ENCODE data around the gene CLNK.
A peak's percentile ranks its signal among the peaks of the same experiment; 100 is the strongest.

The CLNK gene

DNA sequence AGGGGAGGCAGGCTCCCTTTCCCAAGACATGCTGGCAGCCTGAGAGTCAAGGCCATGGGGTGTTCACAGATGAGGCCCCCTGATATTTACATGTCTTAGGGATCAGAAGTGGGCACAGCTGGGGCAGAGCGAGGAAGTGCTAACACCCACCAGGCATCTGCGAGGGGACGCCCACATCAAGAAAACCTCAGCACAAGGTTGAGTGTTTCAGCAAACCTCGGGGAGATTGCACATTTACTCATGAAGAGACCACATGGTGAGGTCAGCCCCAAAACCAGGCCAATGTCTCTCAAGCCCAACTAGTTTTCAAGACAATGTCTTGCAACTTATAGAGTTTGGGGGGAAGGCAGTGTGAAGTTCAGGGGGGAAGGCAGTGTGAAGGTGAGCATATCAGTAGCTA, 55.2 kb downstream of the CLNK start:
- no peak for TF ChIP-seq ZFX (IDR thresholded peaks at IDR 0.05; ENCODE audit: borderline replicate concordance)
- no peak for TF ChIP-seq CTCF (IDR thresholded peaks at IDR 0.05)
- H3K27ac ChIP-seq, result no peak overlapping the region

GRCh38 chr4:10625131-10625530, 59.4 kb downstream of the CLNK start:
- H3K27ac ChIP-seq, result no peak overlapping the region
- TF ChIP-seq ZFX (IDR thresholded peaks at IDR 0.05; ENCODE audit: borderline replicate concordance) (no peak), CTCF (IDR thresholded peaks at IDR 0.05) (no peak)

GRCh38 chr4:10623862-10624261, 60.7 kb downstream of the CLNK start:
- no peak overlapping the region for H3K27ac ChIP-seq
- no peak for TF ChIP-seq CTCF (IDR thresholded peaks at IDR 0.05)
- TF ChIP-seq ZFX (IDR thresholded peaks at IDR 0.05; ENCODE audit: borderline replicate concordance), result no peak

DNA sequence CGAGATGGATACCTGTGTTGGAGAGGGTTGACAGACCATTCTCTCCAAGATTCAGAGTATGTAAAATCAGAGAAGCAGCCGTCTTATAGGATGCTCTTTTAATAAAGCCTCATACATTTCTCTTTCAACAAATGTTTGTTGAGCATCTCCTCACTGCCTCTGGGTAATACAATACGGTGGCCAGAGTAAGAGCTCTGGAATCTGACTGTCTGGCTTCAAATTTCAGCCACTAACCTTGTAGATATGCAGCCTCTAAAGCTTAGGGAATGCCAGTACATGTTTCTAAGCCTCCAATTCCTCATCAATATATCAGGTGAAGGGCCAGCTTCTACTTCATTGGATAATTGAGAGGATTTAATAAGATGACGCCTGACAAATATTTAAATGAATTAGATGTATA, 61.3 kb downstream of the CLNK start:
- no peak for TF ChIP-seq ZFX (IDR thresholded peaks at IDR 0.05; ENCODE audit: borderline replicate concordance)
- no peak for TF ChIP-seq CTCF (IDR thresholded peaks at IDR 0.05)
- no peak overlapping the region for H3K27ac ChIP-seq

GRCh38 chr4:10622728-10623127, 61.8 kb downstream of the CLNK start:
- no peak overlapping the region for H3K27ac ChIP-seq
- TF ChIP-seq CTCF (IDR thresholded peaks at IDR 0.05), result peak; percentile 41
- TF ChIP-seq ZFX (IDR thresholded peaks at IDR 0.05; ENCODE audit: borderline replicate concordance), result no peak

DNA sequence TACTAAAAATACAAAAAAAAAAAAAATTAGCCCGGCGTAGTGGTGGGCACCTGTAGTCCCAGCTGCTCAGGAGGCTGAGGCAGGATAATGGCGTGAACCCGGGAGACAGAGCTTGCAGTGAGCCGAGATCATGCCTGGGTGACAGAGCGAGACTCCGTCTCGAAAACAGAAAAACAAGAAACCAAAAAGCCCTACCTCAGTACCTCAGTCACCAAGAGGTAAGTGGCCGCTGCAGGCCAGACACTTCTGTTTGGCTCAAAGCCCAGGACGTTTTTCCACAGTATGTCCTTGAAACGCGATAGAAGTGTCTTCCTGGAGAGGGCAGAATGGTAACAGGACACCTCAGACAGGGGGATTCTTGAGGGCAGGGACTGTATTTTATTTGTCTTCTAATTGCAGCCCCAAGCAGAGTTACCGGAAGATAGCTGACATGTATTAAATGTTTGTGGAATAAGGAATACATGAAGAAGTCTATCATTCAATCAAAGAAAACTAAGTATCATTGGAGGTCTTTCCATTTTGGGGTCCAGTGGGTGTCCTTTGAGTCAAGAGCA, 63.6 kb downstream of the CLNK start:
- H3K27ac ChIP-seq, result no peak overlapping the region
- TF ChIP-seq CTCF (IDR thresholded peaks at IDR 0.05), result no peak
- TF ChIP-seq ZFX (IDR thresholded peaks at IDR 0.05; ENCODE audit: borderline replicate concordance), result no peak

- no peak for TF ChIP-seq CTCF (IDR thresholded peaks at IDR 0.05)
- no peak for TF ChIP-seq ZFX (IDR thresholded peaks at IDR 0.05; ENCODE audit: borderline replicate concordance)
- H3K27ac ChIP-seq, result no peak overlapping the region
These were observed 64.7 kb downstream of the CLNK start for GRCh38 chr4:10619855-10620254.

Data from 22Rv1 (cell line).